Endodermal cell (in vitro differentiated cells): ENCODE data around the gene LRGUK. TPM values are rescaled to one million over a fixed set of nuclear protein-coding genes. Genes with fewer than 3 reads are reported as not detected.

Source experiments
- DNase-seq: peaks from one replicate; pipeline ENCODE4 v3.0.0-alpha.2; 2017
- H3K27ac ChIP-seq: 2 replicates; pipeline ENCODE4 v1.5.1; 2013; ENCODE audit warnings: mild to moderate bottlenecking, low read depth, low read length, moderate library complexity
- H3K27me3 ChIP-seq: 2 replicates; pipeline ENCODE4 v1.6.1; 2013; ENCODE audit warnings: mild to moderate bottlenecking, low read length, moderate library complexity; ENCODE audit not compliant: insufficient read depth, control insufficient read depth, poor library complexity, severe bottlenecking
- H3K36me3 ChIP-seq: 2 replicates; pipeline ENCODE4 v1.7.0; 2013; ENCODE audit warnings: mild to moderate bottlenecking, low read length, moderate library complexity; ENCODE audit not compliant: control insufficient read depth, insufficient read depth
- H3K4me1 ChIP-seq: one replicate; pipeline ENCODE4 v1.7.0; 2013; ENCODE audit warnings: low read length; ENCODE audit not compliant: control insufficient read depth, insufficient read depth
- H3K4me3 ChIP-seq: 2 replicates; pipeline ENCODE4 v1.5.1; 2013; ENCODE audit warnings: mild to moderate bottlenecking, low read length, moderate library complexity
- H3K9ac ChIP-seq: 2 replicates; pipeline ENCODE4 v1.6.1; 2013; ENCODE audit warnings: mild to moderate bottlenecking, low read length, moderate library complexity; ENCODE audit not compliant: poor library complexity, severe bottlenecking; ENCODE audit errors: extremely low read depth
- H3K9me3 ChIP-seq: 2 replicates; pipeline ENCODE4 v1.6.1; 2013; ENCODE audit warnings: mild to moderate bottlenecking, low read length, moderate library complexity; ENCODE audit not compliant: control insufficient read depth
- H3K27ac Mint-ChIP-seq: 2 replicates; pipeline ENCODE4 v1.8.0; 2020; ENCODE audit warnings: mixed read lengths
- H3K27me3 Mint-ChIP-seq: 2 replicates; pipeline ENCODE4 v1.8.0; 2021; ENCODE audit warnings: mild to moderate bottlenecking, mixed read lengths; ENCODE audit not compliant: insufficient read depth
- H3K36me3 Mint-ChIP-seq: 2 replicates; pipeline ENCODE4 v1.8.0; 2020; ENCODE audit warnings: low read depth, mixed read lengths
- H3K4me1 Mint-ChIP-seq: 2 replicates; pipeline ENCODE4 v1.8.0; 2020; ENCODE audit warnings: mixed read lengths
- H3K4me3 Mint-ChIP-seq: 2 replicates; pipeline ENCODE4 v1.8.0; 2020; ENCODE audit warnings: mild to moderate bottlenecking, moderate library complexity, mixed read lengths
- H3K9me3 Mint-ChIP-seq: 2 replicates; pipeline ENCODE4 v1.8.0; 2020; ENCODE audit warnings: mild to moderate bottlenecking, mixed read lengths
- CTCF ChIP-seq: fragments of 200-600 bp; sonication (generic); conservative IDR thresholded peaks from 2 replicates; pipeline ENCODE4 v1.5.0; 2021; ENCODE audit warnings: antibody characterized with exemption, mild to moderate bottlenecking
- WGBS, 2 experiments: methylation state at CpG; one replicate each; pipeline versions ENCODE4 v1.1.5 to v1.1.7; 2013; ENCODE audit warnings: missing lambda C conversion rate in 2 of 2, mixed read lengths in 1 of 2; ENCODE audit not compliant: insufficient coverage in 1 of 2, insufficient read length in 1 of 2; 5-methylcytosine and 5-hydroxymethylcytosine counted together
- total RNA-seq, 2 donors: library from RNA; stranded (reverse); fragmentation: NEBNext Ultra II Directional in 1 of 2; extraction: Animal tissue kit (Norgen Biotek cat#: 25700) in 1 of 2; gene quantifications; 2 replicates in 1 of 2; 3 replicates in 1 of 2; pipeline ENCODE4 v1.2.1, GENCODE V29; 2021

Gene LRGUK
- total RNA-seq, 2 donors from 2014 or later: 0.89 to 1.3 TPM

- no peak overlapping the region for H3K4me3 Mint-ChIP-seq
- Histone ChIP-seq H3K36me3 (no peaks in the 10 kb centered on the region), H3K4me1 (no peaks in the 10 kb centered on the region), H3K9me3 (no peaks in the 10 kb centered on the region), H3K9ac (no peak overlapping the region), H3K4me3 (no peak overlapping the region), H3K27ac (no peak overlapping the region), H3K27me3 (no peaks in the 10 kb centered on the region)
- H3K4me1 Mint-ChIP-seq: peaks cover 2% of the 10 kb centered on the region
- no peaks in the 10 kb centered on the region for H3K36me3 Mint-ChIP-seq
- no peak overlapping the region for H3K27ac Mint-ChIP-seq
- DNase-seq: no peak
- WGBS, 2 experiments: 59 to 62% methylated on average over 3 of the region's 3 CpGs
- H3K9me3 Mint-ChIP-seq: no peaks in the 10 kb centered on the region
- no peak for TF ChIP-seq CTCF
- H3K27me3 Mint-ChIP-seq: no peaks in the 10 kb centered on the region
Measured at GRCh38 chr7:134182078-134182477, 54.9 kb downstream of the LRGUK start.

GRCh38 chr7:134184767-134185166 is 57.6 kb downstream of the LRGUK start:
- no peak for TF ChIP-seq CTCF
- Histone ChIP-seq H3K27me3 (no peaks in the 10 kb centered on the region), H3K4me3 (no peak overlapping the region), H3K9me3 (no peaks in the 10 kb centered on the region), H3K4me1 (no peaks in the 10 kb centered on the region), H3K27ac (no peak overlapping the region), H3K9ac (no peak overlapping the region), H3K36me3 (no peaks in the 10 kb centered on the region)
- Mint-ChIP-seq H3K9me3 (no peaks in the 10 kb centered on the region), H3K4me3 (no peak overlapping the region), H3K36me3 (no peaks in the 10 kb centered on the region), H3K27me3 (no peaks in the 10 kb centered on the region), H3K4me1 (no peaks in the 10 kb centered on the region), H3K27ac (no peak overlapping the region)
- no peak for DNase-seq
- WGBS, 2 experiments: 99 to 100% methylated on average over 1 to 3 of the region's 3 CpGs

GRCh38 chr7:134186027-134186426 is 58.9 kb downstream of the LRGUK start:
- no peak overlapping the region for H3K9ac ChIP-seq
- H3K9me3 ChIP-seq: no peaks in the 10 kb centered on the region
- H3K27ac Mint-ChIP-seq: no peak overlapping the region
- H3K4me3 Mint-ChIP-seq: no peak overlapping the region
- H3K27me3 Mint-ChIP-seq: no peaks in the 10 kb centered on the region
- no peak for TF ChIP-seq CTCF
- no peaks in the 10 kb centered on the region for H3K4me1 Mint-ChIP-seq
- no peaks in the 10 kb centered on the region for H3K36me3 Mint-ChIP-seq
- H3K27me3 ChIP-seq: no peaks in the 10 kb centered on the region
- H3K36me3 ChIP-seq: no peaks in the 10 kb centered on the region
- H3K9me3 Mint-ChIP-seq: no peaks in the 10 kb centered on the region
- no peak overlapping the region for H3K27ac ChIP-seq
- H3K4me3 ChIP-seq: no peak overlapping the region
- H3K4me1 ChIP-seq: no peaks in the 10 kb centered on the region
- 50 to 61% methylated on average over 2 to 3 of the region's 3 CpGs for WGBS, 2 experiments
- DNase-seq: no peak
